T-cell (primary cell): Measurements from ENCODE around the gene COPS9. TPM values are rescaled to one million over a fixed set of nuclear protein-coding genes. Genes with fewer than 3 reads are reported as not detected.

Experiments
- ATAC-seq, 4 experiments: fragments of 200-7000 bp in 3 of 4; fragments of 150-1000 bp in 1 of 4; cut with Tn5 transposase; replicated peaks in 1 of 4; 1 replicate in 3 of 4; 2 replicates in 1 of 4; pipeline ENCODE4 v1.10.0; 2021; ENCODE audit warnings: moderate library complexity in 3 of 4, mild to moderate bottlenecking in 2 of 4, moderate number of reproducible peaks in 1 of 4
- CTCF ChIA-PET, 2 donors: fragments of 300-600 bp; sonication (Branson Sonifier 250); formaldehyde crosslinking; loops; one replicate each; lab custom pipeline; 2022; ENCODE audit warnings: antibody characterized with exemption in 2 of 2; lab: Charles Lee
- POLR2A ChIA-PET, 2 donors: fragments of 300-600 bp; sonication (Branson Sonifier 250); formaldehyde crosslinking; loops; one replicate each; lab custom pipeline; 2022; ENCODE audit warnings: antibody characterized with exemption in 2 of 2; lab: Charles Lee
- DNase-seq, 35 experiments: peaks; one replicate each; pipeline versions ENCODE4 v3.0.0 to v3.0.0-alpha.2; 2013 to 2023
- H3K27ac ChIP-seq: one replicate; pipeline ENCODE4 v1.5.1; 2013; ENCODE audit warnings: low read length
- H3K27me3 ChIP-seq, 2 experiments: replicated peaks in 1 of 2; 1 replicate in 1 of 2; 2 replicates in 1 of 2; pipeline versions ENCODE4 v1.6.1 to v1.7.0; 2013; ENCODE audit warnings: low read length in 1 of 2, mixed read lengths in 1 of 2; ENCODE audit not compliant: control insufficient read depth in 2 of 2, insufficient read depth in 2 of 2; ENCODE audit errors: extremely low read depth in 1 of 2
- H3K36me3 ChIP-seq, 2 donors: 1 replicate in 1 of 2; 2 replicates in 1 of 2; pipeline versions ENCODE4 v1.6.1 to v1.7.0; 2013; ENCODE audit warnings: low read length in 1 of 2; ENCODE audit not compliant: control insufficient read depth in 2 of 2, insufficient read depth in 1 of 2; ENCODE audit errors: extremely low read depth in 1 of 2
- H3K4me1 ChIP-seq, 2 experiments: 1 replicate in 1 of 2; 2 replicates in 1 of 2; pipeline versions ENCODE4 v1.6.1 to v1.7.0; 2013; ENCODE audit warnings: low read length in 2 of 2, mixed read lengths in 1 of 2; ENCODE audit not compliant: insufficient read depth in 2 of 2, control insufficient read depth in 1 of 2; ENCODE audit errors: extremely low read depth in 1 of 2
- H3K4me3 ChIP-seq, 2 donors: 1 replicate in 1 of 2; 2 replicates in 1 of 2; pipeline versions ENCODE4 v1.5.1 to v1.7.0; 2013; ENCODE audit warnings: mild to moderate bottlenecking in 2 of 2, low read length in 1 of 2, moderate library complexity in 1 of 2; ENCODE audit not compliant: control insufficient read depth in 1 of 2; ENCODE audit errors: extremely low read depth in 1 of 2
- H3K9me3 ChIP-seq: 2 replicates; pipeline ENCODE4 v1.7.0; 2013
- H3K27ac Mint-ChIP-seq, 2 donors: one replicate each; pipeline ENCODE4 v1.8.0; 2020 to 2021; ENCODE audit warnings: mild to moderate bottlenecking in 2 of 2, mixed read lengths in 2 of 2
- H3K27me3 Mint-ChIP-seq, 2 donors: one replicate each; pipeline ENCODE4 v1.8.0; 2021 to 2022; ENCODE audit warnings: mixed read lengths in 2 of 2
- H3K36me3 Mint-ChIP-seq: one replicate; pipeline ENCODE4 v1.8.0; 2021; ENCODE audit warnings: mixed read lengths
- H3K4me1 Mint-ChIP-seq, 3 donors: one replicate each; pipeline ENCODE4 v1.8.0; 2020 to 2022; ENCODE audit warnings: mixed read lengths in 3 of 3, mild to moderate bottlenecking in 1 of 3
- H3K4me3 Mint-ChIP-seq, 3 donors: one replicate each; pipeline ENCODE4 v1.8.0; 2020 to 2022; ENCODE audit warnings: mild to moderate bottlenecking in 3 of 3, mixed read lengths in 3 of 3, moderate library complexity in 3 of 3
- H3K9me3 Mint-ChIP-seq, 3 donors: one replicate each; pipeline ENCODE4 v1.8.0; 2020 to 2022; ENCODE audit warnings: mixed read lengths in 3 of 3
- WGBS: methylation state at CpG from one replicate; pipeline ENCODE4 v1.1.5; 2013; ENCODE audit warnings: missing lambda C conversion rate; ENCODE audit not compliant: insufficient coverage; 5-methylcytosine and 5-hydroxymethylcytosine counted together
- total RNA-seq, 35 experiments: library from RNA in 6 of 35; stranded (reverse) in 6 of 35; fragments of 120-200 nt in 1 of 35; gene quantifications; one replicate each; pipeline versions ENCODE4 v1.2.1 to v1.2.4 and lab custom pipeline; 2013 to 2026

Gene COPS9
- total RNA-seq, 5 donors from 2014 or later (not counting 1 experiment from before 2014, with no cell fraction given) = 66.3 to 96.2 (median 85.4) TPM

DNA sequence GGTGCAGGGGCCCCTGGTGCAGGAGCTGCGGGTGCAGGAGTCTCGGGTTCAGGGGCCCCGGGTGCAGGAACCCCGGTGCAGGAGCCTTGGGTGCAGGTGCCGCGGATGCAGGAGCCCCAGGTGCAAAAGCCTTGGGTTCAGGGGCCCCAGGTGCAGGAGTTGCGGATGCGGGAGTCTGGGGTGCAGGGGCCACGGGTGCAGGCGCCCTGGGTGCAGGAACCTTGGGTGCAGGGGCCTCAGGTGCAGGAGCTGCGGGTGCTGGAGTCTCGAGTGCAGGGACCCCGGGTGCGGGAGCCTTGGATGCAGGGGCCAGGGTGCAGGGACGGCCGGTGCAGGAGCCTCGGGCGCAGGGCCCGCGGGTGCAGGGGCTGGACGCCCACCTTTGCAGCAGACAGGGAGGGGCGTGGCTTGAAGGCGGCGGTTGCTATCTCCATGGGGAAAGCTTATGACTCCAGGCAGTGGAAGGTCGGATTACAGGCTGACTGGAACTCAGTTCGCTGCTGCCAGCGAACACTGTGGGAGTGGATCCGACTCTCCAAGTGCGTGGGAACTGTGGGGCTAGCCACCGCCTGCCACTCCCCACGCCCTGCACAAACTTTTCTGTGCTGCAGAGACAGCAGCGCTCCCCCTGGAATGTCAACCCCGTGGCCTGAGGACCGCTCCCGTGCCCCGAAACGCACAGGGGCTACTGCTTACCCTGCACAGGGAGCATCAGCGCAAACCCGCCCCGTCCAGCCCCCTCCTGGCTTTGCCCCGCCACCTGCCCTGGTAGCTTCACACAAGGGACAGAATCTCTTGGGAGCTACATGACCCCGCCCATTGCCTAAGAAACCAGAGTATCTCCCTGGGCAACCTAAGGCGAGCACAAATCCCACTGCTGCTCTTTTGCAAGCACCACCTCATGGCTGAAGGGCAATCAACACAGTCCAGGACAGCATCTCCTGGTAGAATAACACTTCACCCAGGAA, 40.3 kb downstream of the COPS9 start:
- Mint-ChIP-seq H3K27me3 (peaks cover 63 to 71% of the 10 kb centered on the region in 2 donors), H3K9me3 (peaks cover 0 to 13% (median 13%) of the 10 kb centered on the region in 3 donors), H3K27ac (no peak overlapping the region), H3K36me3 (peaks cover 4% of the 10 kb centered on the region), H3K4me1 (no peaks in the 10 kb centered on the region), H3K4me3 (no peak overlapping the region)
- WGBS = 13% methylated on average over 40 of the region's 43 CpGs
- H3K4me3 ChIP-seq = no peak overlapping the region
- no peaks in the 10 kb centered on the region for H3K36me3 ChIP-seq
- H3K27ac ChIP-seq = no peak overlapping the region
- H3K4me1 ChIP-seq = no peaks in the 10 kb centered on the region
- peaks cover 13 to 24% of the 10 kb centered on the region in 2 experiments for H3K27me3 ChIP-seq
- DNase-seq (no peak), ATAC-seq (no peak)
- POLR2A ChIA-PET = no interaction called here
- peaks cover 3% of the 10 kb centered on the region for H3K9me3 ChIP-seq
- CTCF ChIA-PET = no interaction called here

DNA sequence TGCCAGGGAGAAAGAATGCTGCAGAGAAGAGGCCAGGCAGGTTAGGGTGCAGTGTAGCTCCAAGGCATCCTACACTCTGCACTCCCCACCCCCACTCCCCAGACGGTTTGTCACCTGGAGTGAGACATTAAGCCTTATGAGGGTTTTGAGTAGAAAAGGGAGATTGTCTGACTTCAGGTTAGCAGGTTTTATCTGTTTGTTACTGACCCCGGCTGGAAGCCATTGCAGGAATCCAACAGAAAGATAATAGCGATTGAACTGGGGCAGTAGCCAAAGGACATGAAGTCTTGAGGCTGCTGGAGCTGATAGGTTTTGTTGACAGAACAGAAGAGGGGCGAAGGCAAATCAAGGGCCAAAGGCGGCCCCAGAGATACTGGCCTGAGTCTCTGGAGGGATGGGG, 46.8 kb downstream of the COPS9 start:
- peaks cover 6% of the 10 kb centered on the region for H3K36me3 Mint-ChIP-seq
- no peak for ATAC-seq
- no peaks in the 10 kb centered on the region for H3K4me1 ChIP-seq
- no peaks in the 10 kb centered on the region for H3K9me3 ChIP-seq
- DNase-seq = no peak
- H3K27me3 Mint-ChIP-seq = peaks cover 41 to 48% of the 10 kb centered on the region in 2 donors
- no peaks in the 10 kb centered on the region for H3K4me1 Mint-ChIP-seq
- no peak overlapping the region for H3K27ac Mint-ChIP-seq
- peaks cover 17 to 23% (median 18%) of the 10 kb centered on the region in 3 donors for H3K9me3 Mint-ChIP-seq
- CTCF ChIA-PET = no interaction called here
- H3K27me3 ChIP-seq = peaks cover 2 to 11% of the 10 kb centered on the region in 2 experiments
- no peak overlapping the region for H3K4me3 Mint-ChIP-seq
- WGBS = 81% methylated on average over 4 of the region's 5 CpGs
- no peak overlapping the region for H3K4me3 ChIP-seq
- no peak overlapping the region for H3K27ac ChIP-seq
- POLR2A ChIA-PET = no interaction called here
- no peaks in the 10 kb centered on the region for H3K36me3 ChIP-seq

DNA sequence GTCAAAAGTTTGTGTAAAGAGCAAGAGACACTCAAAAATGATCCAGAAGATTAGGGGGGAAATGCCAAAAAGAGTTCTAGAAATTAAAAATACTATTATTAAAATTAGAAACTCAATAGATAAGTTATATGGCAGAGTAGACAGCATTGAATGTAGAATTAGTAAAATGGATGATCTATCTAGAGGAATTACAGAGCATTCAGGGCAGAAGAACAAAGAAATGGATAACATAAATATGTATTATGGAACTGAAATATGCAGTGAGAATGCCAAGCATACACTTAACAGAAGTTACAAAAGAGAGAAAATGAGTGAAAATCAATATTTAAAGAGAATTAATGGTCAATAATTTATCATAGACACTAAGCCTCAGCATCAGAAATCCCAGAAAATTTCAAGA, 49.5 kb downstream of the COPS9 start:
- H3K36me3 Mint-ChIP-seq = peaks cover 6% of the 10 kb centered on the region
- no peaks in the 10 kb centered on the region for H3K4me1 Mint-ChIP-seq
- Histone ChIP-seq H3K9me3 (no peaks in the 10 kb centered on the region), H3K27ac (no peak overlapping the region), H3K27me3 (peaks cover 0 to 14% of the 10 kb centered on the region in 2 experiments), H3K4me1 (no peaks in the 10 kb centered on the region), H3K4me3 (no peak overlapping the region), H3K36me3 (no peaks in the 10 kb centered on the region)
- no peak overlapping the region for H3K4me3 Mint-ChIP-seq
- peaks cover 26 to 31% of the 10 kb centered on the region in 2 donors for H3K27me3 Mint-ChIP-seq
- H3K9me3 Mint-ChIP-seq = peaks cover 13 to 23% (median 17%) of the 10 kb centered on the region in 3 donors
- ChIA-PET POLR2A (no interaction called here), CTCF (no interaction called here)
- ATAC-seq (no peak), DNase-seq (no peak)
- H3K27ac Mint-ChIP-seq = no peak overlapping the region

Other genes with a start within 250 kb of the COPS9 start
- gene NDUFA10, start 111.0 kb downstream of the COPS9 start, total RNA-seq = 100 to 1,000 TPM in 1 of 5 donors, 10 to 100 TPM in 4; 80.6 to 106 (median 97.0) TPM
- gene OR6B2, start 105.9 kb downstream of the COPS9 start, total RNA-seq = not detected
- gene OR6B3, start 82.8 kb downstream of the COPS9 start, total RNA-seq = not detected
- not detected for gene OTOS, start 4.4 kb upstream of the COPS9 start, total RNA-seq